GM18520 (cell line): ENCODE measurements around the gene OR5K4.
"Not testable (repeated sequence)": the region's sequence is repeated elsewhere in the genome, so short reads cannot be mapped to it uniquely, and the experiment has no call there.

Source experiments
- ATAC-seq: cut with Tn5 transposase; IDR thresholded peaks from one replicate; pipeline ENCODE4 v1.9.1; 2021; ENCODE audit not compliant: unreplicated experiment

The OR5K4 gene

DNA sequence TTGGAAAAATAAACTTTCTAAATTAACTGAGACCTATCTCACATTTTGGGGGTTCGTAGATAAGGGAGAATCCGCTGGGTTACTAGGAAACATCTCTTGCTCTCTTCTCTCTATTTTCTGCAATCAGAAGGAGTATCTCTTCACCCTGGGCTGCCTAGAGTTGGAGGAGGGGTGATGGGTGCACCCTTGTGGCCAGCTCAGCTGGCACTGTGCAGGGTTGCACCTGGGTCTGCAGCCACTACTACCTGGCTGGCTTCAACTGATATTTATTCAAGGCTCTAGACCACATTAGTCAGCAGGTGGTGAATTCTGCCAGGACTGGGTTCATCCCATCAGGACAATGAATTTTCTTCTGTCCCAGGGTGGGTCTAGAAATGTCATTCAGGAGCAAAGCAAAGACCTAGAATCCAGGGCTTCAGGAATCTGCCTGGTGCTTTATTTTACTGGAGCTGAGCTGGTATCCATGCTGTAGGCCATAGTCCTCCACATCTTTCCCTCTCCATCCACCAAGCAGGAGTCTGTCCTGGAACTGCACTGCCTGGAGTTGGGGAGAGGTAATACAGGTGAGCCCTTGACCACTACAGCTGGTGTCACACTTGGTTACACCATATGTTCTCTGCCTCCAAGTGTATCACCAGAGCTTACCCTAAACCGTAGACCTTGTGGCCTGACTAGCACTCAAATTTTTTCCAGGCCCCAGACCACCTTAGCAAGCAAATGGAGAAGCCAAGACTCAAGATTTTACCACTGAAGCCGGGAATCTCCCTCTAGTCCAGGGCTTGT, 14.0 kb downstream of the OR5K4 start:
- ATAC-seq = no peak

DNA sequence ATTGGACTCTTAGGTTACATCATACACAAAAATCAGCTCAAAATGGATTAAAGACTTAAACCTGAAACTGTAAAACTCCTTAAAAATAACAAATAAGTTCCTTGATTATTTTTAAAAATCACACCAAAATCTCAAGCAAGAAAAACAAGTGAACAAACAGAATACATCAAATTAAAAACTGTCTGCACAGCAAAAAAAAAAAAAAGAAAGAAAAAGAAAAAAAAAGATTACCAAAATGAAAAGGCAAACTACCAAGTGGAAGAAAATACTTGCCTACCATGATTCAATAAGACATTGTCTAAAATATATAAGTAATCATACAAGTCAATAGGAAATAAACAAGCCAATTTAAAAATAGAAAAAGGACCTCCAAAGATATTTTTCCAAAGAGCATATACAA, 17.5 kb downstream of the OR5K4 start:
- ATAC-seq = no peak

DNA sequence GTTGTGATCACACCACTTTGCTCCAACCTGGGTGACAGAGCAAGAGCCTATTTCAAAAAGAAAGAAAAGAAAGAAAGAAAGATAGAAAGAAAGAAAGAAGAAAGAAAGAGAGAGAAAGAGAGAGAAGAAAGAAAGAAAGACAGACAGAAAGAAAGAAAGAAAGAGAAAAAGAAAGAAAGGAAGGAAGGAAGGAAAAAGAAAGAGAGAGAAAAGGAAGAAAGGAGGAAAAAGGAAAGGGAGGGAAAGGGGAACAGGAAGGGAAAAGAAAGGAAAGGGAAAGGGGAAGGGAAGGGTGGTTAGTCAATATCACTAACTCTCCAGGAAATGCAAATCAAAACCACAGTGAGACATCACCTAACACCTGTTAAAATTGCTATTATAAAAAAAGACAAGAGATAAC, 18.2 kb downstream of the OR5K4 start:
- ATAC-seq = no peak

DNA sequence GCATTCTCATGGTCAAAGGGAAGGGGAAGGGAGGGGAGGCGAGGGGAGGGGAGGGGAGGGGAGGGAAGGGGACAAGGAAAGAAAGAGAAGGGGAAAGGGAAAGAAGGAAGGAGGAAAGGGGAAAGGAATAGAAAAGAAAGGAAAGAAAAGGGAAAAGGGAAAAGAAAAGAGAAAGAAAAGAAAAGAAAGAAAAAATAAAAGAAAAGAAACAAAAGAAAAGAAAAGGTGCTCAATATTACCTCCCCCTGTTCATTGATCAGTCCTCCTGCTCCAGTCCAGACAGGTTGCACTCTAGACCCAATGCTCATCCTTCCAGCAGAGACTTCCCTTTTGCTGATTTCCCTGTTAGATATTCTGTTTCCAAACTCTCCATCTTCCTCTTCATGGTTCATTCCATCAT, 18.8 kb downstream of the OR5K4 start:
- no peak for ATAC-seq

DNA sequence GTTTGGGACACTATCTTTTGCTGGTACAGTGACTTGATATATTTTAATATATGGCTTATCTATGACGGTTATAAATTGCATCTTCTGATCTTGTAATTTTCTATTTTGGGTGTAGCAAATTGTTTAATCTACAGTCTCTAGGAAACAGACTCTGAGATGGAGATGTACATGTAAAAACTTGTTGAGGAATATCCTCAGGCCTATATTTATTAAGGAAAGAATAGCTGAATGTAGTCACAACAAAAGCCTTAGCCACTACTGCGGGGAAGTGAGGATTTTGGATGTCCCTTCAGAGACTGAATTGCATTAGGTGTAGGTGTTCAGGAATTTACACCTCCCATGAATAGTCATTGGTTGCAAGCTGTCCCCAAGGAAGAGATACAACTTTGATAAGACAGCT, 23.0 kb downstream of the OR5K4 start:
- no peak for ATAC-seq

DNA sequence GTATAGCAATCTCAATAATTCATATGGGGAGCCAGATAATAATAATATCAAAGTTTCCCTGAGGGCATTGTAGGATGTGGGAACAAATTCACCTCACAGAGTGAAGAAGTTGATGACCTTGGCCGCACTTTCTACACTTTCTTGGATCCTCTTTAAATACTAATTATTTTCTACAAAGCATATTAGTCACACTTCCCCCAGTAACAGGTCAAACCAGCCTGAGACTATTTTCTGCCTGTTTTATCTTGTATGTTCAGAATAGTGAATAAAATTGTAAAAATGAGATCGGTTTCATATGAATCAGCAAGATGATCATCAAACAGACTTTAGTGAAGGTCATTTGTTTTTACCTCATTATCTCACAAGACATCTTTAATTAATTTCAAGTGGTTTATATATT, 34.5 kb downstream of the OR5K4 start:
- ATAC-seq = no peak

DNA sequence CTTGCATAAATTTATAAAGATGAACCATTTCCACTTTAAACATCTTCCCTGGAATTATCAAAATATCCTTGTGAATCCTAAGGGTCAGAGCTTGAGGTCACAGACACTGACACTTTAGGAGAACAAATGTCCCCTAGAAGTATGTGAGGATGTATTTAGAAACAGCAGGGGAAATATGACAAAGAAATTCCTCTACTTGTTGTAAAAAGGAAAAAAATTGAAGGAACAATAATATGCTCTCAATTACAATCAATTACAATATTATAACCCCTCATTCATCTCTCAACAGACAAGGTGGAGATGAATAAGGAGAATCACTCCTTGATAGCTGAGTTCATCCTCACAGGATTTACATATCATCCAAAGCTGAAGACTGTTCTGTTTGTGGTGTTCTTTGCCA, 36.7 kb downstream of the OR5K4 start, which contains the start of gene OR5K3:
OR5K3 (plus strand) TSS at position 301 of the 400 bp plus-strand sequence; CDS start at position 301, 0 bp downstream.
- ATAC-seq = no peak

DNA sequence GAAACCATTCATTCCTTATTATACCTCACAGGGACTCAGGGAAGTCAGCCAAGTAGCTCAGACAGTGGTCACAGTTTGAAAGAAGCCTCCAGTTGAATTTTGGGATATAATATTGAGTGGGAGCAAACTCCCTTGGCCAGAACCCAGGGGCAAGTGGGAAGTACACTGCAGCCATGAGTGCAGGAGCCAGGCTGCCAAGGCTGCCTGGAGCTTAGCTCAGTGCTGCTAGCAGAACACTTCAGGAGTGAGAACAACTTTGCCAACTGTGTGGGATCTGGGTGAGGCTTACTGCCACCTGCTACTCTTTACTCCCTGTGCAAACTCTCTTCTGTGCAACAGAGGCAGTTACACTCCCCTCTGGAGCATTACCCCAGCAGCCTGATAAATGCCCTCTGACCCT, 41.4 kb downstream of the OR5K4 start:
- no peak for ATAC-seq

DNA sequence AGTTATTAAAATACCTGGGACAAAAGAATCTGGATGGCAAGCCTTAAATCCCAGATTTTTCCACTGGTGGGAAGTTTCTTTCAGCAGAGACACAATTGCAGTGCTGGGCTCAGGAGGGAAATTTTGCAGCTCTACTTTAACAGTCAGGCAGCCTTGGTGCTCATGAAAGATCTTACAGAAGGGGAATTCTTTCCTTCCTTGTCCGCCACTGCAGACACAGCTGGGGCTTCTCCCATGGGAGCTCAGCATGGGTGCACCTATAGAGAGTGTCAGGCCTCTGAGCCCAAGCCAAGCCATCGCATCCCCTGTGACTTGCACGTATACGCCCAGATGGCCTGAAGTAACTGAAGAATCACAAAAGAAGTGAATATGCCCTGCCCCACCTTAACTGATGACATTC, 42.8 kb downstream of the OR5K4 start:
- ATAC-seq = not testable (repeated sequence)

DNA sequence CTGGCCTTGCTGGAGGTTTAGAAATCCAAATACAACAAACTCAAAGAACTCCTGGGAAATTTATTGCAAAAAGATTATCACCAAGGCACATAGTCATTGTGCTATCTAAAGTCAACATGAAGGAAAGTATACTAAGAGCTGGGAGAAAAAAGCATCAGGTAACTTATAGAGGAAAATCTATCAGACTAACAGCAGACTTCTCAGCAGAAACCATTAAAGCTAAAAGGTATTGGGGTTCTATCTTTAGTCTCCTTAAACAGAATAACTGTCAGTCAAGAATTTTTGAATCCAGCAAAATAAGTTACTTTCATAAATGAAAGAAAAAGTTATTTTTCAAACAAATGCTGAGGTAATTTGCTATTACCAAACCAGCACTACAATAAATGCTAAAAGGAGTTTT, 44.9 kb downstream of the OR5K4 start:
- no peak for ATAC-seq

DNA sequence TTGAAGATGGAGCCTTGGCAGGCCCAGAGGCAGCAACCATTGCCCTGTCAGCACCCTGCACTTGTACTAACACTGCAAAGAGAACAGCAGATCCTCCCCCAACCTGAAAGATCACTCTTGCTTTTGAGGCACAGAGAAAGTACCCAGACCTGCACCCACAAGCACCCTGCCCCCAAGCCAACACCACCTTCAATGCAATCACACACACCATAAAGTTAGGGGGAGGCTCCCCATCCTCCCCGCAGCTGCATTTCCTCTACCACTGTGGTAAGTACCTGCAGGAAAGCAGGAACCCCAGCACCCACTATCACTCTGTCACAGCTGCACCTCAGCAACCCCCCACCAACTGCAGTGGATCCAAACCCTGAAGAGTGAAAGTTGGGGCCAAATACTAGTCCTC, 48.9 kb downstream of the OR5K4 start:
- no peak for ATAC-seq

DNA sequence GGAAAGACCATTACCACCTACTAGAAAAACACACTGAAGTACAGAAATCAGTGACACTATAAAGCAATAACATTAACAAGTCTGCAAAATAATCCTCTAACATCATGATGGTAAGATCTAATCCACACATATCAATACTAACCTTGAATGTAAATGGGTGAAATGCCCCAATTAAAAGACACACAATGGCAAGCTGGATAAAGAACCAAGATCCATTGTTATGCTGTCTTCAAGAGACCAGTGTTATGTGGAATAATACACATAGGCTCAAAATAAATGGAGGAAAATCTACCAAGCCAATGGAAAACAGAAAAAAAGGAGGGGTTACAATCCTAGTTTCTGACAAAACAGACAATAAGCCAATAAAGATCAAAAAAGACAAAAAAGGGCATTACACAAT, 50.4 kb downstream of the OR5K4 start:
- no peak for ATAC-seq
